Calu3 (cell line): Measurements from ENCODE around the gene LINC00632. TPM values are rescaled to one million over a fixed set of nuclear protein-coding genes. Genes with fewer than 3 reads are reported as not detected.

Source experiments
- BruUV-seq: library from RNA; stranded (reverse); fragments of 400-500 nt; replicated peaks from 2 replicates; lab custom pipeline; 2021; lab: Mats Ljungman, UMichigan
- CTCF ChIA-PET: fragments of 300-600 bp; sonication (Branson Sonifier 250); formaldehyde crosslinking; loops from one replicate; lab custom pipeline; 2022; ENCODE audit warnings: antibody characterized with exemption; lab: Charles Lee
- DNase-seq: peaks from one replicate; pipeline ENCODE4 v3.0.0; 2022
- H3K27ac Mint-ChIP-seq: one replicate; pipeline ENCODE4 v1.8.0; 2022; ENCODE audit warnings: mixed read lengths; ENCODE audit not compliant: unreplicated experiment
- H3K27me3 Mint-ChIP-seq: one replicate; pipeline ENCODE4 v1.8.0; 2022; ENCODE audit warnings: mixed read lengths; ENCODE audit not compliant: unreplicated experiment
- H3K36me3 Mint-ChIP-seq: one replicate; pipeline ENCODE4 v1.8.0; 2022; ENCODE audit warnings: mild to moderate bottlenecking, moderate library complexity, mixed read lengths; ENCODE audit not compliant: insufficient read depth, unreplicated experiment
- H3K4me1 Mint-ChIP-seq: one replicate; pipeline ENCODE4 v1.8.0; 2022; ENCODE audit warnings: mild to moderate bottlenecking, low read depth, mixed read lengths; ENCODE audit not compliant: unreplicated experiment
- H3K4me3 Mint-ChIP-seq: one replicate; pipeline ENCODE4 v1.8.0; 2022; ENCODE audit warnings: mild to moderate bottlenecking, low read depth, moderate library complexity, mixed read lengths; ENCODE audit not compliant: unreplicated experiment
- H3K9me3 Mint-ChIP-seq: one replicate; pipeline ENCODE4 v1.8.0; 2022; ENCODE audit warnings: low read depth, mixed read lengths; ENCODE audit not compliant: unreplicated experiment
- intact Hi-C: fragments of 100-400 bp; cut with micrococcal nuclease; formaldehyde crosslinking; loops from one replicate; pipeline ENCODE4 v1.10.0; 2022; ENCODE audit not compliant: unreplicated experiment
- total RNA-seq: library from RNA; stranded (reverse); gene quantifications from 2 replicates; pipeline ENCODE4 v1.2.3, GENCODE V29; 2022
- TF ChIP-seq, protein P1 (sequence below): fragments of 200-600 bp; IDR thresholded peaks from one replicate; pipeline ENCODE4 v1.8.0; 2022; ENCODE audit warnings: antibody characterized with exemption; ENCODE audit not compliant: unreplicated experiment

Gene LINC00632
- total RNA-seq, 1 experiment from 2014 or later, result not detected

- DNase-seq, result no peak
- H3K4me1 Mint-ChIP-seq, result no peaks in the 10 kb centered on the region
- intact Hi-C loops, result no loop called here
- no peaks in the 10 kb centered on the region for H3K27me3 Mint-ChIP-seq
- H3K27ac Mint-ChIP-seq, result no peak overlapping the region
- TF ChIP-seq, protein P1, sequence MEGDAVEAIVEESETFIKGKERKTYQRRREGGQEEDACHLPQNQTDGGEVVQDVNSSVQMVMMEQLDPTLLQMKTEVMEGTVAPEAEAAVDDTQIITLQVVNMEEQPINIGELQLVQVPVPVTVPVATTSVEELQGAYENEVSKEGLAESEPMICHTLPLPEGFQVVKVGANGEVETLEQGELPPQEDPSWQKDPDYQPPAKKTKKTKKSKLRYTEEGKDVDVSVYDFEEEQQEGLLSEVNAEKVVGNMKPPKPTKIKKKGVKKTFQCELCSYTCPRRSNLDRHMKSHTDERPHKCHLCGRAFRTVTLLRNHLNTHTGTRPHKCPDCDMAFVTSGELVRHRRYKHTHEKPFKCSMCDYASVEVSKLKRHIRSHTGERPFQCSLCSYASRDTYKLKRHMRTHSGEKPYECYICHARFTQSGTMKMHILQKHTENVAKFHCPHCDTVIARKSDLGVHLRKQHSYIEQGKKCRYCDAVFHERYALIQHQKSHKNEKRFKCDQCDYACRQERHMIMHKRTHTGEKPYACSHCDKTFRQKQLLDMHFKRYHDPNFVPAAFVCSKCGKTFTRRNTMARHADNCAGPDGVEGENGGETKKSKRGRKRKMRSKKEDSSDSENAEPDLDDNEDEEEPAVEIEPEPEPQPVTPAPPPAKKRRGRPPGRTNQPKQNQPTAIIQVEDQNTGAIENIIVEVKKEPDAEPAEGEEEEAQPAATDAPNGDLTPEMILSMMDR, result no peak
- H3K9me3 Mint-ChIP-seq, result no peaks in the 10 kb centered on the region
- CTCF ChIA-PET, result no interaction called here
- BruUV-seq, result no TSS peak
- no peaks in the 10 kb centered on the region for H3K36me3 Mint-ChIP-seq
- no peak overlapping the region for H3K4me3 Mint-ChIP-seq
Observed at GRCh38 chrX:140764401-140764919, 54.9 kb downstream of the LINC00632 start.

GRCh38 chrX:140765043-140765784 lies 55.7 kb downstream of the LINC00632 start:
- CTCF ChIA-PET, result no interaction called here
- no peaks in the 10 kb centered on the region for H3K9me3 Mint-ChIP-seq
- H3K27ac Mint-ChIP-seq, result no peak overlapping the region
- no peak for DNase-seq
- no TSS peak for BruUV-seq
- TF ChIP-seq, protein P1, result no peak
- no peaks in the 10 kb centered on the region for H3K27me3 Mint-ChIP-seq
- no peak overlapping the region for H3K4me3 Mint-ChIP-seq
- no peaks in the 10 kb centered on the region for H3K36me3 Mint-ChIP-seq
- no peaks in the 10 kb centered on the region for H3K4me1 Mint-ChIP-seq
- intact Hi-C loops, result no loop called here

GRCh38 chrX:140766024-140766611 lies 56.6 kb downstream of the LINC00632 start:
- no peaks in the 10 kb centered on the region for H3K9me3 Mint-ChIP-seq
- DNase-seq, result peak; percentile 26
- no peak overlapping the region for H3K27ac Mint-ChIP-seq
- H3K27me3 Mint-ChIP-seq, result no peaks in the 10 kb centered on the region
- no TSS peak for BruUV-seq
- TF ChIP-seq, protein P1, result peak; percentile 44
- CTCF ChIA-PET, result no interaction called here
- intact Hi-C loops, result no loop called here
- no peaks in the 10 kb centered on the region for H3K36me3 Mint-ChIP-seq
- no peak overlapping the region for H3K4me3 Mint-ChIP-seq
- no peaks in the 10 kb centered on the region for H3K4me1 Mint-ChIP-seq

- Mint-ChIP-seq H3K4me3 (no peak overlapping the region), H3K4me1 (no peaks in the 10 kb centered on the region), H3K27me3 (no peaks in the 10 kb centered on the region), H3K9me3 (peaks cover 4% of the 10 kb centered on the region), H3K36me3 (no peaks in the 10 kb centered on the region), H3K27ac (no peak overlapping the region)
- BruUV-seq, result no TSS peak
- TF ChIP-seq, protein P1, result no peak
- no peak for DNase-seq
- CTCF ChIA-PET, result no interaction called here
- intact Hi-C loops, result no loop called here
Observed at GRCh38 chrX:140767646-140768045, 58.1 kb downstream of the LINC00632 start.
